HG03064 (cell line): Measurements from ENCODE around the gene FHIT.

Source experiments
- ATAC-seq: cut with Tn5 transposase; IDR thresholded peaks from one replicate; pipeline ENCODE4 v1.9.1; 2021; ENCODE audit warnings: low read depth; ENCODE audit not compliant: unreplicated experiment

Gene FHIT

GRCh38 chr3:59746585-59746984, 1504.7 kb downstream of the FHIT start:
- no peak for ATAC-seq

- ATAC-seq: no peak
These were observed 1514.0 kb downstream of the FHIT start for GRCh38 chr3:59737241-59737640.

DNA sequence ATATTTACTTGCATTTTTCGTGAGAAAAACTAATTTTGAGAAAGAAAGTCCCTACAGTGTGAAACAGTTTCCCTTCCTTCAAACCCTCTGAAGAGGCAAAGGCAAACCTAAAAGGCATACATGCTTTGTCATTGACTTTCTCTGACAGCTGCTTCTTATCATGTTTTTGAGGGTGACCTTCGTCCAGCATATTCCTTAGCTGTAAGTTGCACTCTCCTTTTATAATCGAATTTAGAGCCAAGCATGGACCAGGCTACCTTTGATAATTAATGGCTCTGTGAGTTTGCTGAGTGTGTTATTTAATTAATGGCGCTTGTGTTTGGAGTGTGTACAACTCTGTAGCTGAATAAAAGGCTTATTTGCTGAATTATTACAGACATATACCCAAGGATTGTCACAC, 1517.2 kb downstream of the FHIT start:
- ATAC-seq: no peak

DNA sequence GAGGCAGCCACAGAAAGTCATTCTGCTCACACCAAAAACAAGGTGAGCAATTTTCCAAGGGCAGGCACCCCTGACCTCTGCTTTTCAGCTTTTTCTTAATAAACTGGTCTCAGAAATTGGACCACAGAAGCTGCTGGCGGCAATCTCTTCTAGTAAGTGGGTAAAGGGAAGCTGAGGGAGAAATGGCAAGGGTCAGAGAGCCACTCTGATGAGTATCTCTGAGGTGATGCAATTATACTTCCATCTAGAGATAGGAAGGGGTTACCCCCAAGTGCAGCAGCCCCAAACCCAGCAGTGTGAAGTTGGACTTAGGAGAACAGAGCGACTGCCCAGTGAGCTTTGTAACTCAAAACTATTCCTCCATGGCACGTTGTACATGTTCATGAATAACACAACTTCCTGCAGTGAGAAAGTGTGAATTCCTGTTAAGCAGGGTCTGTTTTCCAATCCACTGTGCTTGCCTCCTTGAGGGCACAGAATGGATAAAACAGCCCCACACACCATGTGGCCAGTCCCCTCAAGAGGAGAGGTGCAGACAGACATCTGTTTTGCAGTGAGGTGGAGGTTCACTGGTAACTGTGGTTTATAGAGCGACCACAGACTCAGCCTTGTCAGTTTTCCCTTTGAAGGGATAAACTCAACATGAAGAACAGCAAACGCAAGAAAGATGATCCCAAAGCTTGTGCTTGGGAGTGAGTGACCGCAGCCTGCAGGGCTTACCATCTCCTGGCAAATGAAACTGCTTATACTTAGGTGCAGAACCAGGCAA, 1518.0 kb downstream of the FHIT start:
- ATAC-seq: no peak

GRCh38 chr3:59731943-59732342, 1519.3 kb downstream of the FHIT start:
- no peak for ATAC-seq

- ATAC-seq: no peak
These were observed 1520.7 kb downstream of the FHIT start for GRCh38 chr3:59730591-59730990.

DNA sequence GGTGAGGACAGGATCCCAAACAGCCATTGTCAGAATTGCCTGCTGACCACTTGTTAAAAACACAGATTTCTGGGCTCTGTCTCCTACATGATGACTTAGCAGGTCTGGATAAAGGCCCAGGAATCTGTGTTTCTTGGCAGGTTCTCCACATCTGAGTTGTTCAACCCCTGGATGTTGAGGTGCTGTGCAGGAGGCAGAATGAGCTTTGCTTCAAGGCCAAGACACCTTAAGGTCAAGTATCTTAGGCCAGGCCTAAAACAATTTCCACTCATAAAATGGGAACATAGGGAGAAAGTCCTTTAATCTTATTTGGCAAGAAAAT, 1522.7 kb downstream of the FHIT start:
- ATAC-seq: no peak

DNA sequence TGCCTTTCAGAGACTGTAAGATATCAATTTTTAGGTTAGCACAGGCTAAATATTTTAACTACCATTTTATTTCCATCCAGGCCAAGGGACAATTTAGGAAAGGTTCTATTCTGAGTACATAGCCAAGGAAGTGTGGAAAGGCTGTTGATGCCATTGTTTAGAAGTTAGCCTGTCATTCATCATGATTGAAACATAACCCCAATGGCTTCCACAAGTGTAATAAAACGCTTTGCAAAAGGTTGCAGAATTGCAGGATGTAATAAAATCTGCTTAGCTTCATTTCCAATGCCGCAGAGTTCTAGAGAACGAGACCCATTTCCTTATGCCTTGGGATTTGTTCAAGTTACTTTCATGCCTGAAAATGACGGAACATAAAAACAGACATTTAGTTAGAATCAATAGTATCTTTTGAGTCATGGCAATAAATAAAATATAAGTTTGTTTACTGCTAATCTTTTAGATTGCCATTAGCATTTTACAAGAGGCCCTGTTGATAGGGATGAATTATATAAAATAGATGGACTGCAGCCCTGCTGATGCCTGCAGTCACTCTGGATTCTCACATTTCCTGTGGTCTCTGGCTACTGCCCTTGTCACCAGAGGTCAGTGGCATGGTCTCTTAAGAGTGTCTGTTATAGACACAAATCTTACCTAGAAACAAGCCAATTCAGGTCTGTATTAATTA, 1523.2 kb downstream of the FHIT start:
- ATAC-seq: no peak

DNA sequence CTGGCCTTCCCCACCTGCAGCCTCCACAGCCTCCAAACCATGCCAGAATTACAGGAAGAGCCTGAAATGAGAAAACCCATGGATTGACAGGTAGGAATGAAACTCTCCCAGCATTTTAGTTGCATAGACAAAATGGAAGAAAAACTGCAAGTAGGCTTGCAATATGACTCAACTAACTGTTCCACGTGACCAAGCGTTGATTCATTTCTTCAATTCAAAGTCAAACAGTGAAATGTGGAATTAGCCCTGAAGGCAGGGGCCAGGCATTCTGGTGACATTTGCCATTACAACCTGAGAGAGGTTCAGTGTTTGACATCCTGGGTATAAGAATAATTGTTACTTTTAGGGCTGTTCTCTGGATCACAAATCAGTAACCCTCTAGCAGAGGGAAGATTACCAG, 1525.0 kb downstream of the FHIT start:
- ATAC-seq: no peak

DNA sequence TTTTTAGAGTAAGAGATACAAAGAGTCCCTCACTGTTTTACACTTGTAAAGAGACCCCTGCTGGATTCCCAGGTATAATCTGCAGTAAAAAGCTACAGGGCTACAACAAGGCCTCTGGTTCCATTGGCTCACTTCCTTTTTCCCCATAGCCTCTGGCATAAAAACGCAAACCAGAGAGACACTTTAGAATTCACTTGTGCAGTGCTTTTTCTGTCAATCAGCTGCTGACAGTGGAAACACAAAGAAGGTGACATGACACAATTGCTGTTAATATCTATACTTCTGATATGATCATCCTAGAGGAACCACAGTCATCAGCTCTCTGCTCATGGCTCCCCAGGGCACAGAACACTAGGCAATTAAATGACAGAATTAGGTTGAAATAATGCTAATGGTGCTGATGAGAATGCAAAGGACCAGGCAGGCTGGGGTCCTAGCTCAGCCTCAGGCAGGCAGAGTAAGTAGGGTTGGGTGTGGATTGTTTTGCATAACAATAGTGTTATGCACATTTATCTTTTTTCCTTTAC, 1533.5 kb downstream of the FHIT start:
- ATAC-seq: no peak

- ATAC-seq: no peak
These were observed 1537.2 kb downstream of the FHIT start for GRCh38 chr3:59714066-59714465.

DNA sequence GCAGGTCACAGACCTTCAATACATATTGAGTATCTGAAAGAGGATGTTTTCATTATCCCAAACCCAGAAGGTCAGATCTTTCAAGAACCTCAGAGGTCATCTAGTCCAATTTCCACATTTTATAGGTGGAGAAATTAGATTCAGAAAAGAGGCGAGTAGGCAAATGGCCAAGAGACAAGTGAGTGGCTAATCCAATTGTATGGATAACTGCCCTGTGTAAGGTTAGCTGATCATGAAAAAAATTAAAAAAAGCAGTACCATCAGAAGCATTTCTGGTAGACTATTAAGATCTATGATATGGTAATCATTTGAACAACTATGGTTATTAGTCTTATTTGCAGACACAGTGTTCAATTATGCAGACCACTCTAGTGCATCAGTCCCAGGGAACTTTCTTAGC, 1540.7 kb downstream of the FHIT start:
- ATAC-seq: no peak

DNA sequence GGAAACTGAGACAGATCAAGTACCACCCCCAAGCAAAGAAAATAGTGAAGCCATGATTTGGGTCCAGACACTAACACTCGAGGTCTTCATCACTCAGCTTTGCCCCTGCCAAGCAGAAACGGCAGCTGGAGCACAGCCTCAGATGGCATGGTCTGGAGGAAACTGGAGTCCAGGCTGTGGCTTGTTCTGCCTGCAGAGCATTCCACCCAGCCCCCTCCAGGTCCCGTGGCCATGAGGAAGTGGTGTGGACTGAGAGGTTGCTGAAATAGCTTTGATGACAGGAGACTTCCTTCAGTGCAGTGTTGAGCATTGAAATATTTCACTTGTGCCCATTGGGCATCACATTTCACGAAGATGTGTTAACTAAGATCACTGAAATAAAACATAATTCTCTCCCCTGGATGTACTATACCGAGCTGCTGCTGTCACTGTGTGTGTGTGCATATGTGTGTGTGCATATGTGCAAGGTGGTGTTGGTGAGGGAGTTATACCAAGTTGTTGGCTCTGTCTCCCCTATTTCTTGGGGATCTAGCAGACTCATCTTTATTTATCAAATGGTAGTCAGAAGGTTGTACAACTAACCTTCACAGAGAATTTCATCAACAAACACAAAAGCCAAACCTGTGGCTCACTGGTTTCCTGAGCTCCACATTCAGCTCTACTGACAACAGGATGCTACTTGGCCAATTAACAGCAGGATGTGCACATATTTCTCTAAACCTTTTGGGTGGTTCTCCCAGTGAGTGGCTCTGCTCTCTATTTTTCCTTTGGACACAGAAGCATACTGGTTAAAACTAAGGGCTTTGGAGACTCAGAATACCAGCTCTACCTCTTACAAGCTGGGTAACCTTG, 1541.3 kb downstream of the FHIT start:
- no peak for ATAC-seq

GRCh38 chr3:59708202-59708601, 1543.0 kb downstream of the FHIT start:
- ATAC-seq: no peak

DNA sequence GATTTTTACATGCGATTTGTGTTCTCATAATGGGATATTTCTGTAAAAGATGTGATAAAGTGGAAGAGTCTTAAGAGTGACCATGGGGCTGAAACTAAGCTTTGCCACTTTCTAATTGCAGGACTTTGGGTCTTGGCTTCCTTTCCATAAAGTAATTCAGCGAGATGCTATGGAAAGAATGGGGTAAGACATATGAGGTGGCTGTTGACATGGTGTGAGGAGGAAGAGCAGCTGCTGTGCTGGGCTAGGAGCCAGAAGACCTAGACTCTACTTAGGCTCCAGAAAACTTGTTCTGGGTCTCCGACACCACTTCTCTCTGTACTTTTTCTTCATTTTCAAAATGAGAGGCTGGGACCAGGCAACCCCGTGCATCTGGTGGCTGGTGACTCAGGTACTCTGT, 1547.0 kb downstream of the FHIT start:
- no peak for ATAC-seq

GRCh38 chr3:59699648-59700320, 1551.5 kb downstream of the FHIT start:
- no peak for ATAC-seq
